Measurements from ENCODE around the gene GRAMD4. TPM values are rescaled to one million over a fixed set of nuclear protein-coding genes. Genes with fewer than 3 reads are reported as not detected.

GRAMD4 gene
- polyA plus RNA-seq, 3 donors: 9.5 to 33.3 (median 12.6) TPM

- Histone ChIP-seq H3K27ac (ENCODE audit: low read depth in 1 of 2, low read length in 2 of 2) (no peak overlapping the region), H3K9ac (ENCODE audit: insufficient read depth, low read length, poor library complexity, severe bottlenecking) (no peak overlapping the region), H3K4me1 (ENCODE audit: control insufficient read depth in 1 of 2, insufficient read depth in 2 of 2, low read length in 2 of 2) (no peaks in the 10 kb centered on the region), H3K4me3 (replicated peaks in 1 of 3; ENCODE audit: low read depth in 2 of 3, low read length in 3 of 3) (no peak overlapping the region), H3K9me3 (replicated peaks in 1 of 2; ENCODE audit: control insufficient read depth in 1 of 2, insufficient read depth in 1 of 2, low read length in 2 of 2) (no peaks in the 10 kb centered on the region), H3K79me2 (ENCODE audit: insufficient read depth, low read length) (no peaks in the 10 kb centered on the region), H2AFZ (ENCODE audit: insufficient read depth, low read depth, low read length, poor library complexity, severe bottlenecking) (no peak overlapping the region), H4K20me1 (ENCODE audit: insufficient read depth, low read length) (peaks cover 70% of the 10 kb centered on the region), H3K27me3 (ENCODE audit: control insufficient read depth in 2 of 2, insufficient read depth in 2 of 2, low read length in 2 of 2) (no peaks in the 10 kb centered on the region), H3K4me2 (replicated peaks; ENCODE audit: extremely low read depth, low read length, poor library complexity, severe bottlenecking) (no peak overlapping the region), H3K36me3 (replicated peaks in 1 of 2; ENCODE audit: control insufficient read depth in 1 of 2, insufficient read depth in 2 of 2, low read length in 2 of 2) (peaks cover 96 to 100% of the 10 kb centered on the region in 2 donors)
- TF ChIP-seq, protein P1, sequence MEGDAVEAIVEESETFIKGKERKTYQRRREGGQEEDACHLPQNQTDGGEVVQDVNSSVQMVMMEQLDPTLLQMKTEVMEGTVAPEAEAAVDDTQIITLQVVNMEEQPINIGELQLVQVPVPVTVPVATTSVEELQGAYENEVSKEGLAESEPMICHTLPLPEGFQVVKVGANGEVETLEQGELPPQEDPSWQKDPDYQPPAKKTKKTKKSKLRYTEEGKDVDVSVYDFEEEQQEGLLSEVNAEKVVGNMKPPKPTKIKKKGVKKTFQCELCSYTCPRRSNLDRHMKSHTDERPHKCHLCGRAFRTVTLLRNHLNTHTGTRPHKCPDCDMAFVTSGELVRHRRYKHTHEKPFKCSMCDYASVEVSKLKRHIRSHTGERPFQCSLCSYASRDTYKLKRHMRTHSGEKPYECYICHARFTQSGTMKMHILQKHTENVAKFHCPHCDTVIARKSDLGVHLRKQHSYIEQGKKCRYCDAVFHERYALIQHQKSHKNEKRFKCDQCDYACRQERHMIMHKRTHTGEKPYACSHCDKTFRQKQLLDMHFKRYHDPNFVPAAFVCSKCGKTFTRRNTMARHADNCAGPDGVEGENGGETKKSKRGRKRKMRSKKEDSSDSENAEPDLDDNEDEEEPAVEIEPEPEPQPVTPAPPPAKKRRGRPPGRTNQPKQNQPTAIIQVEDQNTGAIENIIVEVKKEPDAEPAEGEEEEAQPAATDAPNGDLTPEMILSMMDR (IDR thresholded peaks at IDR 0.05): no peak
- no peaks in the 10 kb centered on the region for H3K4me1 Mint-ChIP-seq
- DNase-seq: no peak
- peaks cover 0 to 2% (median 0%) of the 10 kb centered on the region in 7 donors for H3K9me3 Mint-ChIP-seq
- peak overlapping the region in 2 of 7 donors; percentile 50 to 78 for H3K27ac Mint-ChIP-seq
- intact Hi-C loops (cut with micrococcal nuclease): no loop called here
- no peaks in the 10 kb centered on the region for H3K27me3 Mint-ChIP-seq (ENCODE audit: low read depth in 3 of 3)
- peaks cover 69 to 94% of the 10 kb centered on the region in 2 donors for H3K36me3 Mint-ChIP-seq
- WGBS (ENCODE audit: insufficient coverage): 96% methylated on average over 21 of the region's 28 CpGs
- H3K4me3 Mint-ChIP-seq: no peak overlapping the region
Measured at GRCh38 chr22:46663436-46664100, 43.4 kb downstream of the GRAMD4 start.

DNA sequence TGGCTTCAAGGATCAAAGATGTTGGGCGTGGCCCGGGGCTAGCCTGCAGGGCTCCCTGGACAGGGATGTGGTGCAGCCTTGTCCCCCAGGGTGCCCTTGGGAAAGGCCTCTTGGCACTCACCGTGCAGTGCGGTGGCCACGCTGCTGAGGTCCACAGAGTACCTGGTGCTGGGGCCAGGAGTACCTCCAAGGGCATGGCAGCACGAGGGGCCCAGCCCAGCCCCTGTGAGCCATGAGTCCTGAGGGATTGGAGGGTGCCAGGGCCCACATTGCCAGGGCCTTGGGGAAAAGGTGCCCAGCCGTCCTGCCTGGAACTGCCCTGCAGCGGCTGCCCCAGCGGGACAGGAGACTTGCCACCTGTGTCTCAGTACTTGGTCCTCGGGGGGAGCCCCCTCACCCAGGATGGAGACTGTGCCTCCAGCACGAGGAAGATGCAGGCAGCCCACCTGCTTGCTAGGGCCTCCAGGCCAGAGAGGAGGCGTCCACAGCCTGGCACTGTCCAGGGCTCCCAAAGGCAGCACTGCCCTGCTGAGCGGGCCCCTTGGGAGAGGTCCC, 44.2 kb downstream of the GRAMD4 start:
- intact Hi-C loops (cut with micrococcal nuclease): no loop called here
- no peaks in the 10 kb centered on the region for H3K9me3 Mint-ChIP-seq
- no peaks in the 10 kb centered on the region for H3K27me3 Mint-ChIP-seq (ENCODE audit: low read depth in 3 of 3)
- H3K27ac Mint-ChIP-seq: no peak overlapping the region
- Histone ChIP-seq H3K4me3 (replicated peaks in 1 of 3; ENCODE audit: low read depth in 2 of 3, low read length in 3 of 3) (no peak overlapping the region), H3K4me1 (ENCODE audit: control insufficient read depth in 1 of 2, insufficient read depth in 2 of 2, low read length in 2 of 2) (no peaks in the 10 kb centered on the region), H3K9me3 (replicated peaks in 1 of 2; ENCODE audit: control insufficient read depth in 1 of 2, insufficient read depth in 1 of 2, low read length in 2 of 2) (no peaks in the 10 kb centered on the region), H3K27ac (ENCODE audit: low read depth in 1 of 2, low read length in 2 of 2) (no peak overlapping the region), H3K9ac (ENCODE audit: insufficient read depth, low read length, poor library complexity, severe bottlenecking) (no peak overlapping the region), H3K27me3 (ENCODE audit: control insufficient read depth in 2 of 2, insufficient read depth in 2 of 2, low read length in 2 of 2) (no peaks in the 10 kb centered on the region), H3K36me3 (replicated peaks in 1 of 2; ENCODE audit: control insufficient read depth in 1 of 2, insufficient read depth in 2 of 2, low read length in 2 of 2) (peaks cover 98 to 100% of the 10 kb centered on the region in 2 donors), H2AFZ (ENCODE audit: insufficient read depth, low read depth, low read length, poor library complexity, severe bottlenecking) (no peak overlapping the region), H3K79me2 (ENCODE audit: insufficient read depth, low read length) (no peaks in the 10 kb centered on the region), H4K20me1 (ENCODE audit: insufficient read depth, low read length) (peaks cover 62% of the 10 kb centered on the region), H3K4me2 (replicated peaks; ENCODE audit: extremely low read depth, low read length, poor library complexity, severe bottlenecking) (no peak overlapping the region)
- no peak for DNase-seq
- H3K36me3 Mint-ChIP-seq: peaks cover 69 to 94% of the 10 kb centered on the region in 2 donors
- no peaks in the 10 kb centered on the region for H3K4me1 Mint-ChIP-seq
- no peak overlapping the region for H3K4me3 Mint-ChIP-seq
- 98% methylated on average over 13 of the region's 13 CpGs for WGBS (ENCODE audit: insufficient coverage)
- TF ChIP-seq, protein P1 (IDR thresholded peaks at IDR 0.05): no peak

All from CD14-positive monocyte (primary cell).